Spleen (tissue), 11 donors: ENCODE results near the gene HYAL1. TPM values are rescaled to one million over a fixed set of nuclear protein-coding genes. Genes with fewer than 3 reads are reported as not detected.

Experiments used
- DNase-seq: peaks from one replicate; pipeline ENCODE4 v3.0.0-alpha.2; 2020
- H3K27ac ChIP-seq, 8 donors: fragments of 200-600 bp; sonication (generic) in 7 of 8; 1 replicate in 4 of 8; 2 replicates in 4 of 8; pipeline versions ENCODE4 v1.5.0 to v1.8.0; 2016 to 2021; ENCODE audit warnings: inconsistent platforms in 4 of 8, mild to moderate bottlenecking in 4 of 8, moderate library complexity in 1 of 8
- H3K27me3 ChIP-seq, 7 donors: fragments of 200-600 bp; sonication (generic) in 6 of 7; replicated peaks in 1 of 7; 1 replicate in 4 of 7; 2 replicates in 3 of 7; pipeline versions ENCODE4 v1.5.0 to v1.8.0; 2016 to 2021; ENCODE audit warnings: inconsistent platforms in 3 of 7, mild to moderate bottlenecking in 1 of 7
- H3K36me3 ChIP-seq, 6 donors: fragments of 200-600 bp; sonication (generic) in 5 of 6; 1 replicate in 4 of 6; 2 replicates in 2 of 6; pipeline versions ENCODE4 v1.5.0 to v1.8.0; 2016 to 2021; ENCODE audit warnings: inconsistent platforms in 2 of 6
- H3K4me1 ChIP-seq, 6 donors: fragments of 200-600 bp; sonication (generic) in 5 of 6; 1 replicate in 3 of 6; 2 replicates in 3 of 6; pipeline versions ENCODE4 v1.5.0 to v1.8.0; 2016 to 2021; ENCODE audit warnings: inconsistent platforms in 3 of 6
- H3K4me3 ChIP-seq, 8 donors: fragments of 200-600 bp; sonication (generic) in 7 of 8; 1 replicate in 4 of 8; 2 replicates in 4 of 8; pipeline versions ENCODE4 v1.5.0 to v1.8.0; 2016 to 2021; ENCODE audit warnings: inconsistent platforms in 4 of 8, mild to moderate bottlenecking in 4 of 8, moderate library complexity in 2 of 8
- H3K9me3 ChIP-seq, 8 donors: fragments of 200-600 bp; sonication (generic) in 7 of 8; 1 replicate in 4 of 8; 2 replicates in 4 of 8; pipeline versions ENCODE4 v1.5.0 to v1.8.0; 2016 to 2021; ENCODE audit warnings: inconsistent platforms in 4 of 8
- CTCF ChIP-seq, 11 experiments: fragments of 200-600 bp in 7 of 11; fragments of 450-650 bp in 4 of 11; sonication (generic) in 4 of 11; IDR thresholded peaks in 8 of 11; conservative IDR thresholded peaks in 3 of 11; 1 replicate in 7 of 11; 2 replicates in 4 of 11; pipeline versions ENCODE4 v1.4.0 to v1.8.0; 2016 to 2021; ENCODE audit warnings: antibody characterized with exemption in 11 of 11, inconsistent platforms in 4 of 11, mild to moderate bottlenecking in 1 of 11
- POLR2A ChIP-seq, 3 donors: fragments of 450-650 bp; IDR thresholded peaks; one replicate each; pipeline ENCODE4 v1.5.1; 2017; ENCODE audit warnings: antibody characterized with exemption in 3 of 3, mild to moderate bottlenecking in 1 of 3
- POLR2AphosphoS5 ChIP-seq, 3 donors: sonication (generic); formaldehyde crosslinking; IDR thresholded peaks; one replicate each; pipeline ENCODE4 v1.5.1; 2017; ENCODE audit warnings: antibody characterized with exemption in 3 of 3
- whole genome bisulfite sequencing, 5 donors: extraction: QIAGEN DNeasy Blood & Tissue Kit in 3 of 5; methylation state at CpG; one replicate each; pipeline versions ENCODE4 v1.1.5 to v1.1.7; 2013 to 2018; 5-methylcytosine and 5-hydroxymethylcytosine counted together
- intact Hi-C: fragments of 100-400 bp; cut with DNase I; formaldehyde crosslinking; loops from one replicate; pipeline ENCODE4 v1.15.0; 2023; ENCODE audit warnings: low total_unique reads
- polyA plus RNA-seq, 3 donors: library from polyadenylated mRNA; stranded (reverse); fragments of 200-250 nt; gene quantifications; one replicate each; pipeline ENCODE4 v1.2.1, GENCODE V29; 2013
- total RNA-seq, 7 donors: library from RNA; depleted of rRNA in 3 of 7; stranded (reverse); fragments of >200 nt in 3 of 7; fragmentation: NEBNext Ultra II Directional in 4 of 7; extraction: Animal tissue kit (Norgen Biotek cat#: 25700) in 4 of 7; gene quantifications; one replicate each; pipeline versions ENCODE4 v1.1.0 to v1.2.1, GENCODE V29; 2016 to 2021
- donor health status: healthy with polysubstance abuse.
- donor health status: DM: no; HTN: no; CAD: no; lungs with moderate emphysema.
- donor health status: DM: no; HTN: no; CAD: no.
- donor health status: Bipolar disorder and iron deficiency.
- donor health status: healthy.
- donor health status: DM: no; HTN: no; CAD: no.
- donor health status: DM: yes; HTN: yes; CAD: no.

HYAL1 gene
- total and polyA plus RNA-seq, 10 donors, result 18.2 to 172 (median 97.8) TPM

- no peak for TF ChIP-seq CTCF (IDR thresholded peaks at IDR 0.05 in 8 of 11, conservative IDR thresholded peaks at IDR 0.05 in 3 of 11)
- no peak for TF ChIP-seq POLR2A (IDR thresholded peaks at IDR 0.05)
- TF ChIP-seq POLR2AphosphoS5 (IDR thresholded peaks at IDR 0.05), result no peak
- intact Hi-C loops, result loop anchor here (10.0 kb wide), 1 partner anchor 151 kb away; no protein-coding TSS in a partner anchor
- H3K4me3 ChIP-seq, result peak overlapping the region in 2 of 8 donors; percentile 7 to 54
- no peaks in the 10 kb centered on the region for H3K9me3 ChIP-seq
- peaks cover 5 to 54% (median 41%) of the 10 kb centered on the region in 7 donors for H3K27me3 ChIP-seq
- H3K36me3 ChIP-seq, result no peaks in the 10 kb centered on the region
- peaks cover 10 to 56% (median 45%) of the 10 kb centered on the region in 6 donors for H3K4me1 ChIP-seq
- 20 to 40% (median 25%) methylated on average over 40 to 79 of the region's 79 CpGs for WGBS, 5 donors
- no peak overlapping the region for H3K27ac ChIP-seq
- DNase-seq, result no peak
Measured at GRCh38 chr3:50275996-50276761, 27.2 kb downstream of the HYAL1 start.

GRCh38 chr3:50275141-50275995, 28.0 kb downstream of the HYAL1 start:
- H3K27me3 ChIP-seq, result peaks cover 5 to 54% (median 41%) of the 10 kb centered on the region in 7 donors
- H3K27ac ChIP-seq, result no peak overlapping the region
- TF ChIP-seq POLR2A (IDR thresholded peaks at IDR 0.05), result no peak
- TF ChIP-seq POLR2AphosphoS5 (IDR thresholded peaks at IDR 0.05), result no peak
- TF ChIP-seq CTCF (IDR thresholded peaks at IDR 0.05 in 8 of 11, conservative IDR thresholded peaks at IDR 0.05 in 3 of 11), result no peak
- no peak for DNase-seq
- H3K4me3 ChIP-seq, result peak overlapping the region in 2 of 8 donors; percentile 6 to 54
- H3K4me1 ChIP-seq, result peaks cover 10 to 57% (median 45%) of the 10 kb centered on the region in 6 donors
- 16 to 52% (median 26%) methylated on average over 28 to 65 of the region's 65 CpGs for WGBS, 5 donors
- intact Hi-C loops, result loop anchor here (10.0 kb wide), 1 partner anchor 151 kb away; no protein-coding TSS in a partner anchor
- H3K36me3 ChIP-seq, result no peaks in the 10 kb centered on the region
- H3K9me3 ChIP-seq, result no peaks in the 10 kb centered on the region

- Histone ChIP-seq H3K27ac (no peak overlapping the region), H3K9me3 (no peaks in the 10 kb centered on the region), H3K4me1 (peaks cover 10 to 63% (median 48%) of the 10 kb centered on the region in 6 donors), H3K36me3 (no peaks in the 10 kb centered on the region), H3K4me3 (peak overlapping the region in 2 of 8 donors; percentile 6 to 54), H3K27me3 (peaks cover 5 to 54% (median 41%) of the 10 kb centered on the region in 7 donors)
- 12 to 24% (median 15%) methylated on average over 20 to 26 of the region's 26 CpGs for WGBS, 5 donors
- TF ChIP-seq CTCF (IDR thresholded peaks at IDR 0.05 in 8 of 11, conservative IDR thresholded peaks at IDR 0.05 in 3 of 11) (peak; percentile 42 to 89 (median 80)), POLR2A (IDR thresholded peaks at IDR 0.05) (no peak), POLR2AphosphoS5 (IDR thresholded peaks at IDR 0.05) (peak in 1 of 3 donors; percentile 27)
- intact Hi-C loops, result loop anchor here (5.0 to 10.0 kb wide), 2 partner anchors 47 to 150 kb away; no protein-coding TSS in a partner anchor
- peak; percentile 89 for DNase-seq
Measured at GRCh38 chr3:50274371-50275104, 28.8 kb downstream of the HYAL1 start.
